HUES6 (cell line): ENCODE data around the gene ATAT1.
"Not testable (repeated sequence)": the region's sequence is repeated elsewhere in the genome, so short reads cannot be mapped to it uniquely, and the experiment has no call there.

Source experiments
- H3K27ac ChIP-seq: 2 replicates; pipeline ENCODE4 v1.7.0; 2013; ENCODE audit warnings: low read depth, mild to moderate bottlenecking, low read length, inconsistent platforms
- H3K27me3 ChIP-seq: 2 replicates; pipeline ENCODE4 v1.6.1; 2013; ENCODE audit warnings: low read length; ENCODE audit not compliant: control insufficient read depth, insufficient read depth
- H3K36me3 ChIP-seq: 2 replicates; pipeline ENCODE4 v1.6.1; 2013; ENCODE audit warnings: low read length; ENCODE audit not compliant: control insufficient read depth, insufficient read depth
- H3K4me1 ChIP-seq: 2 replicates; pipeline ENCODE4 v1.6.1; 2013; ENCODE audit warnings: low read length; ENCODE audit not compliant: control insufficient read depth, insufficient read depth
- H3K4me3 ChIP-seq: 2 replicates; pipeline ENCODE4 v1.5.1; 2013; ENCODE audit warnings: low read depth, low read length
- H3K9ac ChIP-seq: one replicate; pipeline ENCODE4 v1.6.1; 2013; ENCODE audit warnings: mild to moderate bottlenecking, low read length
- H3K9me3 ChIP-seq: 2 replicates; pipeline ENCODE4 v1.6.1; 2013; ENCODE audit warnings: low read depth, low read length; ENCODE audit not compliant: control insufficient read depth, insufficient read depth

ATAT1 gene

GRCh38 chr6:30626484-30627366, at the start of gene ATAT1:
ATAT1 (plus strand) TSS chr6:30626874.
- 0 out of 2 replicates have a peak within 1 kb of the TSS, but pooled peaks have one; percentile 2 for H3K27ac ChIP-seq
- peaks cover 7% of the 10 kb centered on the region; the same call in 1 of the 2 replicates for H3K4me1 ChIP-seq
- peak within 1 kb of the TSS; percentile 84 for H3K9ac ChIP-seq
- peaks cover 79% of the 10 kb centered on the region for H3K36me3 ChIP-seq
- H3K27me3 ChIP-seq: no peaks in the 10 kb centered on the region
- H3K9me3 ChIP-seq: no peaks in the 10 kb centered on the region
- peak within 1 kb of the TSS; percentile 91 for H3K4me3 ChIP-seq

- H3K27ac ChIP-seq: no peak overlapping the region
- H3K9ac ChIP-seq: no peak overlapping the region
- H3K36me3 ChIP-seq: peaks cover 81% of the 10 kb centered on the region
- no peak overlapping the region for H3K4me3 ChIP-seq
- peaks cover 5% of the 10 kb centered on the region; the same call in 1 of the 2 replicates for H3K4me1 ChIP-seq
- H3K9me3 ChIP-seq: no peaks in the 10 kb centered on the region
- H3K27me3 ChIP-seq: no peaks in the 10 kb centered on the region
Measured at GRCh38 chr6:30578051-30578450, 48.6 kb upstream of the ATAT1 start.

GRCh38 chr6:30583921-30584320, 42.8 kb upstream of the ATAT1 start:
- no peak overlapping the region for H3K4me3 ChIP-seq
- no peak overlapping the region for H3K9ac ChIP-seq
- peaks cover 95% of the 10 kb centered on the region for H3K36me3 ChIP-seq
- H3K27me3 ChIP-seq: no peaks in the 10 kb centered on the region
- H3K27ac ChIP-seq: no peak overlapping the region
- H3K4me1 ChIP-seq: no peaks in the 10 kb centered on the region
- H3K9me3 ChIP-seq: no peaks in the 10 kb centered on the region

- Histone ChIP-seq H3K9ac (no peak overlapping the region), H3K27ac (no peak overlapping the region), H3K9me3 (no peaks in the 10 kb centered on the region), H3K4me3 (no peak overlapping the region), H3K27me3 (no peaks in the 10 kb centered on the region), H3K4me1 (no peaks in the 10 kb centered on the region), H3K36me3 (peaks cover 95% of the 10 kb centered on the region)
Measured at GRCh38 chr6:30589754-30590358, 36.8 kb upstream of the ATAT1 start.

GRCh38 chr6:30590509-30590908, 36.2 kb upstream of the ATAT1 start:
- no peaks in the 10 kb centered on the region for H3K27me3 ChIP-seq
- no peak overlapping the region for H3K9ac ChIP-seq
- no peaks in the 10 kb centered on the region for H3K9me3 ChIP-seq
- H3K27ac ChIP-seq: no peak overlapping the region
- peaks cover 91% of the 10 kb centered on the region for H3K36me3 ChIP-seq
- H3K4me1 ChIP-seq: no peaks in the 10 kb centered on the region
- H3K4me3 ChIP-seq: no peak overlapping the region

- Histone ChIP-seq H3K9me3 (no peaks in the 10 kb centered on the region), H3K4me3 (no peak overlapping the region), H3K27me3 (no peaks in the 10 kb centered on the region), H3K36me3 (peaks cover 86% of the 10 kb centered on the region), H3K4me1 (no peaks in the 10 kb centered on the region), H3K27ac (no peak overlapping the region), H3K9ac (no peak overlapping the region)
Measured at GRCh38 chr6:30591008-30591407, 35.7 kb upstream of the ATAT1 start.

GRCh38 chr6:30592287-30592686, 34.4 kb upstream of the ATAT1 start:
- no peak overlapping the region for H3K27ac ChIP-seq
- no peaks in the 10 kb centered on the region for H3K9me3 ChIP-seq
- H3K27me3 ChIP-seq: no peaks in the 10 kb centered on the region
- no peaks in the 10 kb centered on the region for H3K4me1 ChIP-seq
- no peak overlapping the region for H3K4me3 ChIP-seq
- no peak overlapping the region for H3K9ac ChIP-seq
- peaks cover 74% of the 10 kb centered on the region for H3K36me3 ChIP-seq

GRCh38 chr6:30597315-30598144, 29.1 kb upstream of the ATAT1 start:
- H3K27ac ChIP-seq, H3K9ac ChIP-seq, H3K9me3 ChIP-seq, H3K27me3 ChIP-seq, H3K4me1 ChIP-seq, H3K4me3 ChIP-seq: not testable (repeated sequence)
- H3K36me3 ChIP-seq: peaks cover 54% of the 10 kb centered on the region

GRCh38 chr6:30598912-30599624, 27.6 kb upstream of the ATAT1 start:
- no peak overlapping the region for H3K9ac ChIP-seq

GRCh38 chr6:30599625-30600324, 26.9 kb upstream of the ATAT1 start:
- H3K9me3 ChIP-seq: no peaks in the 10 kb centered on the region
- H3K9ac ChIP-seq: no peak overlapping the region
- H3K4me1 ChIP-seq: no peaks in the 10 kb centered on the region
- H3K27me3 ChIP-seq: no peaks in the 10 kb centered on the region
- no peak overlapping the region for H3K4me3 ChIP-seq
- H3K36me3 ChIP-seq: peaks cover 56% of the 10 kb centered on the region
- no peak overlapping the region for H3K27ac ChIP-seq

More at GRCh38 chr6:30598912-30599624, 27.6 kb upstream of the ATAT1 start:
- Histone ChIP-seq H3K4me3 (no peak overlapping the region), H3K27me3 (no peaks in the 10 kb centered on the region), H3K27ac (no peak overlapping the region), H3K9me3 (no peaks in the 10 kb centered on the region), H3K4me1 (no peaks in the 10 kb centered on the region), H3K36me3 (peaks cover 56% of the 10 kb centered on the region)
